A549 (cell line): Measurements from ENCODE around the gene RBP3. TPM values are rescaled to one million over a fixed set of nuclear protein-coding genes. Genes with fewer than 3 reads are reported as not detected.

Experiments
- ATAC-seq, 2 experiments: fragments of 200-7000 bp in 1 of 2; fragments of >200 bp in 1 of 2; cut with Nextera tagmentation in 1 of 2; cut with Tn5 transposase in 1 of 2; 3 replicates each; pipeline versions ENCODE4 v1.8.0 to v1.9.1; 2018 to 2020; ENCODE audit warnings: mild to moderate bottlenecking in 1 of 2, moderate library complexity in 1 of 2
- CTCF ChIA-PET: fragments of 300-600 bp; sonication (Branson Sonifier 250); formaldehyde crosslinking; extraction: SDS; loops from one replicate; lab custom pipeline; 2021; ENCODE audit warnings: antibody characterized with exemption, inconsistent platforms; lab: Yijun Ruan, JAX
- POLR2A ChIA-PET: fragments of 350-600 bp; formaldehyde crosslinking; extraction: SDS; loops from one replicate; lab custom pipeline; 2021; ENCODE audit warnings: antibody characterized with exemption, inconsistent platforms; lab: Yijun Ruan, JAX
- DNase-seq, 2 experiments: peaks; one replicate each; pipeline versions ENCODE4 v3.0.0 to v3.0.0-alpha.2; 2011 to 2016; ENCODE audit warnings: low read depth in 1 of 2, low spot score in 1 of 2
- FAIRE-seq: peaks from 2 replicates; lab custom pipeline; 2011; peaks lifted over from hg19 to GRCh38; lab: Jason Lieb, UNC
- H3K27ac ChIP-seq, 2 experiments: fragments of >200 bp; sonication (Bioruptor Twin); formaldehyde crosslinking; 3 replicates each; pipeline ENCODE4 v1.5.1; 2016 to 2017
- H3K4me1 ChIP-seq: fragments of >200 bp; sonication (Bioruptor Twin); formaldehyde crosslinking; 3 replicates; pipeline ENCODE4 v1.6.1; 2016
- H3K4me2 ChIP-seq: fragments of >200 bp; sonication (Bioruptor Twin); formaldehyde crosslinking; 3 replicates; pipeline ENCODE4 v1.6.1; 2016
- H3K4me3 ChIP-seq: fragments of >200 bp; sonication (Bioruptor Twin); formaldehyde crosslinking; 3 replicates; pipeline ENCODE4 v1.5.1; 2016
- H3K9me3 ChIP-seq: fragments of >200 bp; sonication (Bioruptor Twin); formaldehyde crosslinking; 3 replicates; pipeline ENCODE4 v1.6.1; 2016
- BCL3 ChIP-seq: fragments of >200 bp; sonication (Bioruptor Twin); formaldehyde crosslinking; IDR thresholded peaks from 3 replicates; pipeline ENCODE4 v1.6.1; 2016
- BHLHE40 ChIP-seq: IDR thresholded peaks from 2 replicates; pipeline ENCODE4 v1.6.1; 2012; ENCODE audit warnings: low read depth, low read length, inconsistent platforms
- CEBPB ChIP-seq, 2 experiments: fragments of >200 bp in 1 of 2; sonication (Bioruptor Twin) in 1 of 2; formaldehyde crosslinking in 1 of 2; IDR thresholded peaks; 2 replicates each; pipeline ENCODE4 v1.6.1; 2012 to 2016
- E2F6 ChIP-seq: IDR thresholded peaks from 2 replicates; pipeline ENCODE4 v1.6.1; 2012; ENCODE audit warnings: low read depth, borderline replicate concordance
- EHMT2 ChIP-seq: fragments of 200-600 bp; sonication (generic); IDR thresholded peaks from 2 replicates; pipeline ENCODE4 v1.6.1; 2016; ENCODE audit warnings: antibody characterized with exemption, low read depth, mild to moderate bottlenecking, moderate library complexity
- ELK1 ChIP-seq: fragments of 150-350 bp; IDR thresholded peaks from 2 replicates; pipeline ENCODE4 v1.6.1; 2014; ENCODE audit warnings: low read depth, mild to moderate bottlenecking, low read length
- FOSB ChIP-seq: fragments of 250-450 bp; sonication (Bioruptor Pico); IDR thresholded peaks from 2 replicates; pipeline ENCODE4 v1.5.0; 2020; ENCODE audit warnings: mild to moderate bottlenecking, moderate library complexity
- FOSL2 ChIP-seq, 2 experiments: fragments of 450-650 bp in 1 of 2; fragments of >200 bp in 1 of 2; sonication (Bioruptor Twin) in 1 of 2; formaldehyde crosslinking; IDR thresholded peaks; 2 replicates each; pipeline versions ENCODE4 v1.5.0 to v1.6.1; 2016 to 2020; ENCODE audit warnings: mild to moderate bottlenecking in 1 of 2, moderate library complexity in 1 of 2
- HDAC2 ChIP-seq: fragments of 200-600 bp; sonication (generic); IDR thresholded peaks from 2 replicates; pipeline ENCODE4 v1.6.1; 2016
- HEYL ChIP-seq: fragments of 250-450 bp; sonication (Bioruptor Pico); IDR thresholded peaks from 2 replicates; pipeline ENCODE4 v1.8.0; 2021; ENCODE audit warnings: mild to moderate bottlenecking, moderate library complexity
- HOXB13 ChIP-seq: fragments of 250-450 bp; sonication (Bioruptor Pico); IDR thresholded peaks from 2 replicates; pipeline ENCODE4 v1.5.0; 2020; ENCODE audit warnings: low read depth, mild to moderate bottlenecking, moderate library complexity
- JUN ChIP-seq, 2 experiments: fragments of >200 bp; sonication (Bioruptor Twin); formaldehyde crosslinking; IDR thresholded peaks; 2 replicates in 1 of 2; 3 replicates in 1 of 2; pipeline ENCODE4 v1.6.1; 2016 to 2017
- KDM5A ChIP-seq: fragments of 200-600 bp; sonication (generic); IDR thresholded peaks from 2 replicates; pipeline ENCODE4 v1.6.1; 2016; ENCODE audit warnings: antibody characterized with exemption, mild to moderate bottlenecking
- MAZ ChIP-seq: fragments of 150-350 bp; IDR thresholded peaks from 2 replicates; pipeline ENCODE4 v1.6.1; 2014; ENCODE audit warnings: antibody characterized with exemption, low read depth, low read length, borderline replicate concordance
- PBX3 ChIP-seq: IDR thresholded peaks from 2 replicates; pipeline ENCODE4 v1.6.1; 2012
- RAD21 ChIP-seq, 2 experiments: fragments of >200 bp in 1 of 2; sonication (Bioruptor Twin) in 1 of 2; formaldehyde crosslinking in 1 of 2; IDR thresholded peaks in 1 of 2; conservative IDR thresholded peaks in 1 of 2; 2 replicates in 1 of 2; 3 replicates in 1 of 2; pipeline ENCODE4 v1.6.1; 2012 to 2018; ENCODE audit warnings: inconsistent platforms in 1 of 2
- RARB ChIP-seq: fragments of 250-450 bp; sonication (Bioruptor Pico); IDR thresholded peaks from 2 replicates; pipeline ENCODE4 v1.8.0; 2021; ENCODE audit warnings: mild to moderate bottlenecking, moderate library complexity
- REST ChIP-seq: fragments of 200-600 bp; sonication (generic); IDR thresholded peaks from 2 replicates; pipeline ENCODE4 v1.6.1; 2016; ENCODE audit warnings: antibody characterized with exemption, mild to moderate bottlenecking, moderate library complexity
- RFX5 ChIP-seq: fragments of 450-650 bp; IDR thresholded peaks from 2 replicates; pipeline ENCODE4 v1.7.1; 2014; ENCODE audit warnings: antibody characterized with exemption, mild to moderate bottlenecking, moderate library complexity
- SMC3 ChIP-seq: fragments of >200 bp; sonication (Bioruptor Twin); formaldehyde crosslinking; IDR thresholded peaks from 3 replicates; pipeline ENCODE4 v1.6.1; 2018; ENCODE audit warnings: inconsistent platforms
- SREBF2 ChIP-seq: fragments of 450-650 bp; IDR thresholded peaks from 2 replicates; pipeline ENCODE4 v1.6.1; 2014; ENCODE audit warnings: mild to moderate bottlenecking, moderate library complexity
- TFCP2L1 ChIP-seq: fragments of 250-450 bp; sonication (Bioruptor Pico); IDR thresholded peaks from 2 replicates; pipeline ENCODE4 v1.5.0; 2021; ENCODE audit warnings: mild to moderate bottlenecking
- TP53 ChIP-seq: fragments of 250-450 bp; sonication (Bioruptor Pico); IDR thresholded peaks from 2 replicates; pipeline ENCODE4 v1.5.0; 2021; ENCODE audit warnings: mild to moderate bottlenecking, moderate library complexity
- USF2 ChIP-seq: fragments of 450-650 bp; IDR thresholded peaks from 2 replicates; pipeline ENCODE4 v1.6.1; 2014; ENCODE audit warnings: antibody characterized with exemption
- ZFP36 ChIP-seq: fragments of 450-650 bp; IDR thresholded peaks from 2 replicates; pipeline ENCODE4 v1.6.1; 2014; ENCODE audit warnings: borderline replicate concordance; ENCODE audit not compliant: partially characterized antibody
- ZSCAN20 ChIP-seq: fragments of 250-450 bp; sonication (Bioruptor Pico); IDR thresholded peaks from 2 replicates; pipeline ENCODE4 v1.8.0; 2022; ENCODE audit warnings: mild to moderate bottlenecking, moderate library complexity
- WGBS: methylation state at CpG from one replicate; pipeline ENCODE4 v1.1.6; 2017; ENCODE audit errors: missing lambda C conversion rate; 5-methylcytosine and 5-hydroxymethylcytosine counted together
- polyA plus RNA-seq, 4 experiments: library from polyadenylated mRNA; depleted of rRNA in 3 of 4; stranded (reverse); fragments of >200 nt; fragmentation: RNase III in 1 of 4; extraction: RNeasy Plus Mini Kit Qiagen cat#74134 plus additional on column Dnase treatment in 1 of 4; gene quantifications; 2 replicates in 3 of 4; 3 replicates in 1 of 4; pipeline ENCODE4 v1.2.3, GENCODE V29; 2011 to 2017

RBP3 gene
- polyA plus RNA-seq, 2 of the 4 experiments (the other 2 are of a cell fraction), result not detected

GRCh38 chr10:47400251-47400650 lies 52.1 kb downstream of the RBP3 start:
- Histone ChIP-seq H3K4me2 (no peak overlapping the region), H3K9me3 (peaks cover 9% of the 10 kb centered on the region; the same call in 2 of the 3 replicates), H3K27ac (peak overlapping the region in 1 of 2 experiments; percentile 97; a peak in 2 of 6 replicates), H3K4me3 (no peak overlapping the region), H3K4me1 (peaks cover 44% of the 10 kb centered on the region)
- no peak for TF ChIP-seq ELK1
- no peak for TF ChIP-seq BCL3
- no peak for TF ChIP-seq RAD21 (conservative IDR thresholded peaks at IDR 0.05 in 1 of 2, IDR thresholded peaks at IDR 0.05 in 1 of 2)
- no peak for TF ChIP-seq REST
- no peak for TF ChIP-seq HOXB13 (CRISPR knock-in tag)
- TF ChIP-seq KDM5A, result no peak
- TF ChIP-seq TP53 (CRISPR knock-in tag), result no peak
- no peak for TF ChIP-seq HDAC2
- TF ChIP-seq SMC3, result no peak
- TF ChIP-seq FOSB, result no peak
- no peak for TF ChIP-seq JUN (IDR thresholded peaks at IDR 0.05)
- TF ChIP-seq PBX3, result no peak
- CTCF ChIA-PET, result interaction anchor here (1.7 kb wide), 1 partner anchor 46 kb away, joined by 6 read pairs; no protein-coding TSS in a partner anchor
- 94% methylated on average over 2 of the region's 2 CpGs for WGBS
- POLR2A ChIA-PET, result interaction anchor here (1.0 kb wide), 1 partner anchor 16 kb away, joined by 3 read pairs; the partner anchor contains the start of gene ZNF488
- FAIRE-seq (no peak), ATAC-seq (no peak), DNase-seq (no peak)

- POLR2A ChIA-PET, result no interaction called here
- WGBS, result 100% methylated on average over 3 of the region's 3 CpGs
- ATAC-seq, result no peak
- no peak overlapping the region for H3K4me2 ChIP-seq
- TF ChIP-seq MAZ, result no peak
- TF ChIP-seq SREBF2, result no peak
- TF ChIP-seq HEYL (CRISPR knock-in tag), result no peak
- TF ChIP-seq ZSCAN20 (CRISPR knock-in tag), result no peak
- TF ChIP-seq ELK1, result no peak
- no peak for TF ChIP-seq RFX5
- TF ChIP-seq EHMT2, result no peak
- no peak for TF ChIP-seq E2F6
- no peak for TF ChIP-seq BHLHE40
- TF ChIP-seq USF2, result no peak
- no peak for TF ChIP-seq RARB (CRISPR knock-in tag)
- no peak for TF ChIP-seq TFCP2L1 (CRISPR knock-in tag)
- no peak for TF ChIP-seq CEBPB (IDR thresholded peaks at IDR 0.05)
- no peak for TF ChIP-seq ZFP36
- TF ChIP-seq FOSL2 (IDR thresholded peaks at IDR 0.05), result no peak
- TF ChIP-seq FOSL2 (CRISPR knock-in tag; IDR thresholded peaks at IDR 0.05), result no peak
- TF ChIP-seq, all 56 proteins: peak for 0
- CTCF ChIA-PET, result interaction anchor here (1.7 kb wide), 1 partner anchor 47 kb away, joined by 6 read pairs; no protein-coding TSS in a partner anchor
- H3K9me3 ChIP-seq, result peaks cover 9% of the 10 kb centered on the region; the same call in 2 of the 3 replicates
- H3K4me1 ChIP-seq, result peaks cover 49% of the 10 kb centered on the region
- no peak overlapping the region for H3K4me3 ChIP-seq
- no peak for FAIRE-seq
- peak overlapping the region in 1 of 2 experiments; percentile 97; a peak in 3 of 6 replicates for H3K27ac ChIP-seq
- DNase-seq, result no peak
These were observed 52.6 kb downstream of the RBP3 start for GRCh38 chr10:47400786-47401185.
